Lower leg skin (tissue), 4 donors: ENCODE results near the gene OBSCN. TPM values are rescaled to one million over a fixed set of nuclear protein-coding genes. Genes with fewer than 3 reads are reported as not detected.

Experiments
- DNase-seq, 2 donors: peaks; one replicate each; pipeline ENCODE4 v3.0.0-alpha.2; 2019; ENCODE audit warnings: low spot score in 2 of 2
- H3K4me3 ChIP-seq: fragments of 200-600 bp; sonication (generic); 2 replicates; pipeline ENCODE4 v1.5.1; 2017; ENCODE audit warnings: mild to moderate bottlenecking, low read depth; ENCODE audit not compliant: poor library complexity, severe bottlenecking
- CTCF ChIP-seq, 3 donors: fragments of 450-650 bp; IDR thresholded peaks; one replicate each; pipeline ENCODE4 v1.5.1; 2016; ENCODE audit warnings: antibody characterized with exemption in 3 of 3, mild to moderate bottlenecking in 3 of 3, moderate library complexity in 2 of 3
- POLR2A ChIP-seq, 2 donors: fragments of 450-650 bp; IDR thresholded peaks; one replicate each; pipeline ENCODE4 v1.6.1; 2016 to 2017; ENCODE audit warnings: antibody characterized with exemption in 2 of 2, mild to moderate bottlenecking in 1 of 2, moderate library complexity in 1 of 2
- WGBS, 2 donors: methylation state at CpG; one replicate each; pipeline ENCODE4 v1.1.5; 2018; 5-methylcytosine and 5-hydroxymethylcytosine counted together
- intact Hi-C: fragments of 100-400 bp; cut with DNase I; formaldehyde crosslinking; loops from one replicate; pipeline ENCODE4 v1.15.0; 2023; ENCODE audit warnings: low total_unique reads
- total RNA-seq, 4 donors: library from RNA; depleted of rRNA; stranded (reverse); fragments of >200 nt; gene quantifications; one replicate each; pipeline ENCODE4 v1.1.0, GENCODE V29; 2016

Gene OBSCN
- total RNA-seq, 4 donors from 2014 or later: 7.4 to 39.2 (median 18.5) TPM

GRCh38 chr1:228387321-228387720 is 179.5 kb downstream of the OBSCN start:
- no peak overlapping the region for H3K4me3 ChIP-seq
- intact Hi-C loops: no loop called here
- no peak for TF ChIP-seq CTCF (IDR thresholded peaks at IDR 0.05)
- TF ChIP-seq POLR2A (IDR thresholded peaks at IDR 0.05): no peak
- DNase-seq: peak in 1 of 2 donors; percentile 36

GRCh38 chr1:228390649-228391048 is 182.8 kb downstream of the OBSCN start:
- intact Hi-C loops: no loop called here
- peak in 1 of 2 donors; percentile 50 for DNase-seq
- no peak for TF ChIP-seq POLR2A (IDR thresholded peaks at IDR 0.05)
- no peak for TF ChIP-seq CTCF (IDR thresholded peaks at IDR 0.05)
- WGBS, 2 donors: 88% methylated on average over 10 of the region's 10 CpGs
- no peak overlapping the region for H3K4me3 ChIP-seq

GRCh38 chr1:228391411-228392020 is 183.7 kb downstream of the OBSCN start:
- intact Hi-C loops: no loop called here
- DNase-seq: peak in 1 of 2 donors; percentile 74
- TF ChIP-seq POLR2A (IDR thresholded peaks at IDR 0.05) (no peak), CTCF (IDR thresholded peaks at IDR 0.05) (no peak)
- no peak overlapping the region for H3K4me3 ChIP-seq
- WGBS, 2 donors: 94 to 95% methylated on average over 11 of the region's 11 CpGs

GRCh38 chr1:228392111-228392936 is 184.5 kb downstream of the OBSCN start:
- H3K4me3 ChIP-seq: no peak overlapping the region
- TF ChIP-seq POLR2A (IDR thresholded peaks at IDR 0.05) (no peak), CTCF (IDR thresholded peaks at IDR 0.05) (no peak)
- peak in 1 of 2 donors; percentile 56 for DNase-seq
- WGBS, 2 donors: 80 to 89% methylated on average over 12 of the region's 12 CpGs
- intact Hi-C loops: no loop called here

- TF ChIP-seq CTCF (IDR thresholded peaks at IDR 0.05): no peak
- no peak for TF ChIP-seq POLR2A (IDR thresholded peaks at IDR 0.05)
- peak in 1 of 2 donors; percentile 85 for DNase-seq
- WGBS, 2 donors: 32% methylated on average over 8 of the region's 8 CpGs
- intact Hi-C loops: no loop called here
- no peak overlapping the region for H3K4me3 ChIP-seq
These were observed 185.4 kb downstream of the OBSCN start for GRCh38 chr1:228393268-228393701.
